ENCODE measurements around the gene SV2C. TPM values are rescaled to one million over a fixed set of nuclear protein-coding genes. Genes with fewer than 3 reads are reported as not detected.
"Not testable (repeated sequence)": the region's sequence is repeated elsewhere in the genome, so short reads cannot be mapped to it uniquely, and the experiment has no call there.

SV2C gene, protein sequence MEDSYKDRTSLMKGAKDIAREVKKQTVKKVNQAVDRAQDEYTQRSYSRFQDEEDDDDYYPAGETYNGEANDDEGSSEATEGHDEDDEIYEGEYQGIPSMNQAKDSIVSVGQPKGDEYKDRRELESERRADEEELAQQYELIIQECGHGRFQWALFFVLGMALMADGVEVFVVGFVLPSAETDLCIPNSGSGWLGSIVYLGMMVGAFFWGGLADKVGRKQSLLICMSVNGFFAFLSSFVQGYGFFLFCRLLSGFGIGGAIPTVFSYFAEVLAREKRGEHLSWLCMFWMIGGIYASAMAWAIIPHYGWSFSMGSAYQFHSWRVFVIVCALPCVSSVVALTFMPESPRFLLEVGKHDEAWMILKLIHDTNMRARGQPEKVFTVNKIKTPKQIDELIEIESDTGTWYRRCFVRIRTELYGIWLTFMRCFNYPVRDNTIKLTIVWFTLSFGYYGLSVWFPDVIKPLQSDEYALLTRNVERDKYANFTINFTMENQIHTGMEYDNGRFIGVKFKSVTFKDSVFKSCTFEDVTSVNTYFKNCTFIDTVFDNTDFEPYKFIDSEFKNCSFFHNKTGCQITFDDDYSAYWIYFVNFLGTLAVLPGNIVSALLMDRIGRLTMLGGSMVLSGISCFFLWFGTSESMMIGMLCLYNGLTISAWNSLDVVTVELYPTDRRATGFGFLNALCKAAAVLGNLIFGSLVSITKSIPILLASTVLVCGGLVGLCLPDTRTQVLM
- total RNA-seq (2022), result not detected in 2 replicates
- Bru-seq, nascent RNA, result percentile 2 among the genes with signal in this experiment
- BruChase-seq, experiment 1, labeled RNA remaining after a 6-hour chase, result percentile 1 among the genes with signal in this experiment
- percentile 2 among the genes with signal in this experiment for BruChase-seq, experiment 2, labeled RNA remaining after a 2-hour chase
- long read RNA-seq, partial matches to known transcripts, result 0 of 2 reads
- long read RNA-seq, other reads (novel, unspliced or antisense), result 2 of 2 reads

DNA sequence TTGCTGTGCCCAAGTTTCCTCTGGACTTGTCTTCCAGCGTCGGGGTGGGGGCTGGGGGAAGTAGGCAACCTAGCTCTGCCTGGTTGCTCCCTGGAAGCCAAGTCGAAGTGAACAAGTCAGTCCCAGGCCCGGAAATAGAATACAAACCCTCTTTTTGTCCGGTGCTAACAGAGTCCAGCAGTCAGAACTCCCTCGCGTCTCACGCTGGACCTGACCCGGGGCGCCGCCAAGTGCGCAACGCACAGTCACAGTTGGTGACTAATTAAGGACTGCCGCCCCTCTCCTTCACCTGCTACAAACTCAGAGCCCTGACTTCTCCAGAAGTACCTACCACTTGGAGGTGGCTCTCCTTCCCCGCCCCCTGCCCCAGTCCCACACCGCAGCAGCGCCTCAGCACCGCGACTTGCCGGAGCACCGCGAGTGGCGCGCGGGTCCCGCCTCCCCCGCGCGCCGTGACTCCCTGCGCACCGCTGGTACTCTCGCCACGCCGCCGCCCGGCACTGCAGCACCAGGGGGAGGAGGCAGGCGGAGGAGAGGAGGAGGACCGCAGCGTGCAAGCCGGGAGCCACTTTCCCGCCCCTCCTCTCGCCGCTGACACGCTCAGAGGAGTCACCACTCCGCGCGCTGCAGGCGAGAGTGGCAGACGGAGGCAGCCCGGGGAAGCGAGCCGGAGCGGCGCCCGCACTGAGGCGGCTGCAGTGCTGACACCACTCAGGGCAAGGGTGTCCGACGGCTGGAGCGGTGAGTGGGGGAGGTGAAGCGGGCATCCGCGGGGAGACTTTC, at the start of gene SV2C:
SV2C (plus strand) TSS at position 612 of the 783 bp plus-strand sequence. CDS start 48,368 bp downstream, outside the sequence.
- Mint-ChIP-seq H3K36me3 (ENCODE audit: insufficient read depth, unreplicated experiment) (no peaks in the 10 kb centered on the region), H3K27ac (ENCODE audit: low read depth, unreplicated experiment) (no peak within 1 kb of the TSS)
- intact Hi-C loops (cut with micrococcal nuclease), result no loop called here

DNA sequence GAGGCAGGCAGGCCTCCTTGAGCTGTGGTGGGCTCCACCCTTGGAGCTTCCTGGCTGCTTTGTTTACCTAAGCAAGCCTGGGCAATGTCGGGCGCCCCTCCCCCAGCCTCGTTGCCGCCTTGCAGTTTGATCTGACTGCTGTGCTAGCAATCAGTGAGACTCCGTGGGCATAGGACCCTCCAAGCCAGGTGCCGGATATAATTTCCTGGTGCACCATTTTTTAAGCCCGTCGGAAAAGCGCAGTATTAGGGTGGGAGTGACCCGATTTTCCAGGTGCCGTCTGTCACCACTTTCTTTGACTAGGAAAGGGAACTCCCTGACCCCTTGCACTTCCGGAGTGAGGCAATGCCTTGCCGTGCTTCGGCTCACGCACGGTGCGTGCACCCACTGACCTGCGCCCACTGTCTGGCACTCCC, 45.4 kb upstream of the SV2C start:
- Mint-ChIP-seq H3K4me3 (ENCODE audit: unreplicated experiment) (peak overlapping the region; percentile 55), H3K9me3 (ENCODE audit: unreplicated experiment) (peaks cover 11% of the 10 kb centered on the region)
- intact Hi-C loops (cut with micrococcal nuclease); H3K27ac Mint-ChIP-seq (ENCODE audit: low read depth, unreplicated experiment); CTCF ChIA-PET; H3K27me3 Mint-ChIP-seq (ENCODE audit: insufficient read depth, unreplicated experiment); H3K36me3 Mint-ChIP-seq (ENCODE audit: insufficient read depth, unreplicated experiment); DNase-seq (ENCODE audit: unreplicated experiment); H3K4me1 Mint-ChIP-seq (ENCODE audit: insufficient read depth, unreplicated experiment); BruUV-seq (replicated peaks); POLR2A ChIA-PET: not testable (repeated sequence)

More for the DNA sequence above, at the start of gene SV2C:
- H3K4me1 Mint-ChIP-seq (ENCODE audit: insufficient read depth, unreplicated experiment), result no peaks in the 10 kb centered on the region
- CTCF ChIA-PET, result no interaction called here
- H3K27me3 Mint-ChIP-seq (ENCODE audit: insufficient read depth, unreplicated experiment), result peaks cover 63% of the 10 kb centered on the region
- TF ChIP-seq, protein P1, sequence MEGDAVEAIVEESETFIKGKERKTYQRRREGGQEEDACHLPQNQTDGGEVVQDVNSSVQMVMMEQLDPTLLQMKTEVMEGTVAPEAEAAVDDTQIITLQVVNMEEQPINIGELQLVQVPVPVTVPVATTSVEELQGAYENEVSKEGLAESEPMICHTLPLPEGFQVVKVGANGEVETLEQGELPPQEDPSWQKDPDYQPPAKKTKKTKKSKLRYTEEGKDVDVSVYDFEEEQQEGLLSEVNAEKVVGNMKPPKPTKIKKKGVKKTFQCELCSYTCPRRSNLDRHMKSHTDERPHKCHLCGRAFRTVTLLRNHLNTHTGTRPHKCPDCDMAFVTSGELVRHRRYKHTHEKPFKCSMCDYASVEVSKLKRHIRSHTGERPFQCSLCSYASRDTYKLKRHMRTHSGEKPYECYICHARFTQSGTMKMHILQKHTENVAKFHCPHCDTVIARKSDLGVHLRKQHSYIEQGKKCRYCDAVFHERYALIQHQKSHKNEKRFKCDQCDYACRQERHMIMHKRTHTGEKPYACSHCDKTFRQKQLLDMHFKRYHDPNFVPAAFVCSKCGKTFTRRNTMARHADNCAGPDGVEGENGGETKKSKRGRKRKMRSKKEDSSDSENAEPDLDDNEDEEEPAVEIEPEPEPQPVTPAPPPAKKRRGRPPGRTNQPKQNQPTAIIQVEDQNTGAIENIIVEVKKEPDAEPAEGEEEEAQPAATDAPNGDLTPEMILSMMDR (IDR thresholded peaks at IDR 0.05; ENCODE audit: unreplicated experiment), result no peak
- BruUV-seq (replicated peaks), result no TSS peak
- no peaks in the 10 kb centered on the region for H3K9me3 Mint-ChIP-seq (ENCODE audit: unreplicated experiment)
- POLR2A ChIA-PET, result interaction anchor here (0.6 kb wide), 1 partner anchor 686 kb away, joined by 5 read pairs; no protein-coding TSS in a partner anchor
- no peak for DNase-seq (ENCODE audit: unreplicated experiment)
- no peak within 1 kb of the TSS for H3K4me3 Mint-ChIP-seq (ENCODE audit: unreplicated experiment)

DNA sequence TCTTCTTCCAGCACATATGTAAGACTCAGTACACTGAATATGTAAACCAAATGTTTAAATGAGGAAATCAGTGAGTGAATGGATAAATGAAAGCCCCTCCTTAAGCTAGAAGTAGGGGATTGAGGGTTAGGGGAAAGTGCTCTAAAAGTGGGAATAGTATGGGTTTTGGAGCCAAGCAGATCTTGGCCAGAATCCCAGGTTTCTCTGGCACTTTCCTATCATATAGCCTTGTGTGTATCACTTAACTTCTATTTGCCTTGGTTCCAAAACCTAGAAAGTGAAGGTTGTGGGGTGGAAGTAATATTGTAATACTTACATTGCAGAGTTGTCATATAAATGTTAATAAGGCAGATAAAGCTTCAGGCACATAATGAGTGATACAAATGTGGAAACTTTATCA, 45.0 kb upstream of the SV2C start:
- no peaks in the 10 kb centered on the region for H3K36me3 Mint-ChIP-seq (ENCODE audit: insufficient read depth, unreplicated experiment)

DNA sequence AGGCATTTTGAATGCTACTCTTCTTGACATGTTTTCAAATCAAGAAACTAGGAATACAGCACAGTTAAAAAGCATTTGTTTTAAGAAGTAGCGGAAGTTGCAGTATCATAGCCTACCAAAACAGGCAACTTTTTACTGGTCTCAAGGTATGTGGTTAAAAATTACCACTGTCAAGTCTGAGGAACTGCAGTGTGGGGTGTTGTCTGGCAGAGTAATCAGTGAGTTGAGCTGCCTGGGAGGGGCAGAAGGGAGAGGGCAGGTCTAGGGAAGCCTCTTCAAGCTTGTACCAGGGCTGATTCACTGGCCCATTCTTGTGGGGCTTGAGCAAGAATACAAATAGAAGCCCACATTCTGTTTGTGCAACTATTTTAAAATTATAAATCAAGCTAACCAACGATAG, 42.4 kb upstream of the SV2C start:
- Mint-ChIP-seq H3K9me3 (ENCODE audit: unreplicated experiment) (peaks cover 8% of the 10 kb centered on the region), H3K36me3 (ENCODE audit: insufficient read depth, unreplicated experiment) (no peaks in the 10 kb centered on the region), H3K27me3 (ENCODE audit: insufficient read depth, unreplicated experiment) (no peaks in the 10 kb centered on the region), H3K27ac (ENCODE audit: low read depth, unreplicated experiment) (no peak overlapping the region), H3K4me3 (ENCODE audit: unreplicated experiment) (no peak overlapping the region), H3K4me1 (ENCODE audit: insufficient read depth, unreplicated experiment) (peaks cover 5% of the 10 kb centered on the region)
- TF ChIP-seq, protein P1 (IDR thresholded peaks at IDR 0.05; ENCODE audit: unreplicated experiment), result no peak
- DNase-seq (ENCODE audit: unreplicated experiment), result no peak
- no TSS peak for BruUV-seq (replicated peaks)
- ChIA-PET CTCF (interaction anchor here (0.5 to 0.7 kb wide), 3 partner anchors 8 to 531 kb away, joined by 3 to 5 read pairs (median 3); no protein-coding TSS in a partner anchor), POLR2A (no interaction called here)
- intact Hi-C loops (cut with micrococcal nuclease), result no loop called here

More for the DNA sequence above, 45.0 kb upstream of the SV2C start:
- Mint-ChIP-seq H3K27ac (ENCODE audit: low read depth, unreplicated experiment) (no peak overlapping the region), H3K4me3 (ENCODE audit: unreplicated experiment) (peak overlapping the region; percentile 55), H3K9me3 (ENCODE audit: unreplicated experiment) (peaks cover 15% of the 10 kb centered on the region), H3K4me1 (ENCODE audit: insufficient read depth, unreplicated experiment) (peaks cover 5% of the 10 kb centered on the region), H3K27me3 (ENCODE audit: insufficient read depth, unreplicated experiment) (no peaks in the 10 kb centered on the region)
- no TSS peak for BruUV-seq (replicated peaks)
- intact Hi-C loops (cut with micrococcal nuclease), result no loop called here
- ChIA-PET POLR2A (no interaction called here), CTCF (no interaction called here)
- TF ChIP-seq, protein P1 (IDR thresholded peaks at IDR 0.05; ENCODE audit: unreplicated experiment), result no peak
- DNase-seq (ENCODE audit: unreplicated experiment), result no peak
